A549 (cell line): ENCODE measurements around the gene SCYGR7. TPM values are rescaled to one million over a fixed set of nuclear protein-coding genes. Genes with fewer than 3 reads are reported as not detected.

Experiments
- ATAC-seq, 2 experiments: fragments of 200-7000 bp in 1 of 2; fragments of >200 bp in 1 of 2; cut with Nextera tagmentation in 1 of 2; cut with Tn5 transposase in 1 of 2; 3 replicates each; pipeline versions ENCODE4 v1.8.0 to v1.9.1; 2018 to 2020; ENCODE audit warnings: mild to moderate bottlenecking in 1 of 2, moderate library complexity in 1 of 2
- CTCF ChIA-PET: fragments of 300-600 bp; sonication (Branson Sonifier 250); formaldehyde crosslinking; extraction: SDS; loops from one replicate; lab custom pipeline; 2021; ENCODE audit warnings: antibody characterized with exemption, inconsistent platforms; lab: Yijun Ruan, JAX
- POLR2A ChIA-PET: fragments of 350-600 bp; formaldehyde crosslinking; extraction: SDS; loops from one replicate; lab custom pipeline; 2021; ENCODE audit warnings: antibody characterized with exemption, inconsistent platforms; lab: Yijun Ruan, JAX
- DNase-seq, 2 experiments: peaks; one replicate each; pipeline versions ENCODE4 v3.0.0 to v3.0.0-alpha.2; 2011 to 2016; ENCODE audit warnings: low read depth in 1 of 2, low spot score in 1 of 2
- FAIRE-seq: peaks from 2 replicates; lab custom pipeline; 2011; peaks lifted over from hg19 to GRCh38; lab: Jason Lieb, UNC
- H3K27ac ChIP-seq, 2 experiments: fragments of >200 bp; sonication (Bioruptor Twin); formaldehyde crosslinking; 3 replicates each; pipeline ENCODE4 v1.5.1; 2016 to 2017
- H3K4me1 ChIP-seq: fragments of >200 bp; sonication (Bioruptor Twin); formaldehyde crosslinking; 3 replicates; pipeline ENCODE4 v1.6.1; 2016
- H3K4me2 ChIP-seq: fragments of >200 bp; sonication (Bioruptor Twin); formaldehyde crosslinking; 3 replicates; pipeline ENCODE4 v1.6.1; 2016
- H3K4me3 ChIP-seq: fragments of >200 bp; sonication (Bioruptor Twin); formaldehyde crosslinking; 3 replicates; pipeline ENCODE4 v1.5.1; 2016
- H3K9me3 ChIP-seq: fragments of >200 bp; sonication (Bioruptor Twin); formaldehyde crosslinking; 3 replicates; pipeline ENCODE4 v1.6.1; 2016
- CBX8 ChIP-seq: fragments of 200-600 bp; sonication (generic); IDR thresholded peaks from 2 replicates; pipeline ENCODE4 v1.6.1; 2016
- CHD4 ChIP-seq: fragments of 200-600 bp; sonication (generic); IDR thresholded peaks from 2 replicates; pipeline ENCODE4 v1.6.1; 2016; ENCODE audit warnings: antibody characterized with exemption, mild to moderate bottlenecking, borderline replicate concordance
- EHF ChIP-seq: fragments of 250-450 bp; sonication (Bioruptor Pico); IDR thresholded peaks from 2 replicates; pipeline ENCODE4 v1.5.0; 2020; ENCODE audit warnings: mild to moderate bottlenecking
- ELK1 ChIP-seq: fragments of 150-350 bp; IDR thresholded peaks from 2 replicates; pipeline ENCODE4 v1.6.1; 2014; ENCODE audit warnings: low read depth, mild to moderate bottlenecking, low read length
- FOSL2 ChIP-seq, 2 experiments: fragments of 450-650 bp in 1 of 2; fragments of >200 bp in 1 of 2; sonication (Bioruptor Twin) in 1 of 2; formaldehyde crosslinking; IDR thresholded peaks; 2 replicates each; pipeline versions ENCODE4 v1.5.0 to v1.6.1; 2016 to 2020; ENCODE audit warnings: mild to moderate bottlenecking in 1 of 2, moderate library complexity in 1 of 2
- GATA3 ChIP-seq: IDR thresholded peaks from 2 replicates; pipeline ENCODE4 v1.6.1; 2012; ENCODE audit warnings: borderline replicate concordance
- HES2 ChIP-seq: fragments of >200 bp; sonication (Bioruptor Twin); formaldehyde crosslinking; IDR thresholded peaks from 2 replicates; pipeline ENCODE4 v1.6.1; 2016
- HEYL ChIP-seq: fragments of 250-450 bp; sonication (Bioruptor Pico); IDR thresholded peaks from 2 replicates; pipeline ENCODE4 v1.8.0; 2021; ENCODE audit warnings: mild to moderate bottlenecking, moderate library complexity
- HMGXB4 ChIP-seq: fragments of 250-450 bp; sonication (Bioruptor Pico); IDR thresholded peaks from 2 replicates; pipeline ENCODE4 v1.5.0; 2021; ENCODE audit warnings: mild to moderate bottlenecking, moderate library complexity, borderline replicate concordance
- HOXA7 ChIP-seq: fragments of 250-450 bp; sonication (Bioruptor Pico); IDR thresholded peaks from 2 replicates; pipeline ENCODE4 v1.5.0; 2020; ENCODE audit warnings: mild to moderate bottlenecking, moderate library complexity
- HOXB5 ChIP-seq: fragments of 250-450 bp; sonication (Bioruptor Pico); IDR thresholded peaks from 2 replicates; pipeline ENCODE4 v1.5.0; 2020; ENCODE audit warnings: mild to moderate bottlenecking, moderate library complexity
- JUNB ChIP-seq: fragments of >200 bp; sonication (Bioruptor Twin); formaldehyde crosslinking; IDR thresholded peaks from 2 replicates; pipeline ENCODE4 v1.6.1; 2016
- KDM5A ChIP-seq: fragments of 200-600 bp; sonication (generic); IDR thresholded peaks from 2 replicates; pipeline ENCODE4 v1.6.1; 2016; ENCODE audit warnings: antibody characterized with exemption, mild to moderate bottlenecking
- MAFK ChIP-seq: fragments of 450-650 bp; IDR thresholded peaks from 2 replicates; pipeline ENCODE4 v1.6.1; 2014; ENCODE audit not compliant: partially characterized antibody
- MAX ChIP-seq: IDR thresholded peaks from 2 replicates; pipeline ENCODE4 v1.6.1; 2012
- MYC ChIP-seq: IDR thresholded peaks from 2 replicates; pipeline ENCODE4 v1.6.1; 2012; ENCODE audit warnings: mild to moderate bottlenecking, inconsistent platforms, low read length, improper control_type of control experiment, borderline replicate concordance
- NFE2L2 ChIP-seq: fragments of 150-350 bp; conservative IDR thresholded peaks from 2 replicates; pipeline ENCODE4 v1.6.1; 2014; ENCODE audit warnings: low read length
- NPAS2 ChIP-seq: fragments of 250-450 bp; sonication (Bioruptor Pico); IDR thresholded peaks from 2 replicates; pipeline ENCODE4 v1.8.0; 2022; ENCODE audit warnings: mild to moderate bottlenecking, moderate library complexity, borderline replicate concordance
- NR3C1 ChIP-seq: fragments of >200 bp; sonication (Bioruptor Twin); formaldehyde crosslinking; IDR thresholded peaks from 3 replicates; pipeline ENCODE4 v1.6.1; 2017
- PBX3 ChIP-seq: IDR thresholded peaks from 2 replicates; pipeline ENCODE4 v1.6.1; 2012
- POLR2A ChIP-seq: IDR thresholded peaks from 2 replicates; pipeline ENCODE4 v1.6.1; 2012; ENCODE audit warnings: mild to moderate bottlenecking, low read length
- RAD21 ChIP-seq, 2 experiments: fragments of >200 bp in 1 of 2; sonication (Bioruptor Twin) in 1 of 2; formaldehyde crosslinking in 1 of 2; IDR thresholded peaks in 1 of 2; conservative IDR thresholded peaks in 1 of 2; 2 replicates in 1 of 2; 3 replicates in 1 of 2; pipeline ENCODE4 v1.6.1; 2012 to 2018; ENCODE audit warnings: inconsistent platforms in 1 of 2
- ZC3H11A ChIP-seq: fragments of 450-650 bp; IDR thresholded peaks from 2 replicates; pipeline ENCODE4 v1.6.1; 2014; ENCODE audit warnings: antibody characterized with exemption, mild to moderate bottlenecking
- ZFP36 ChIP-seq: fragments of 450-650 bp; IDR thresholded peaks from 2 replicates; pipeline ENCODE4 v1.6.1; 2014; ENCODE audit warnings: borderline replicate concordance; ENCODE audit not compliant: partially characterized antibody
- ZNF302 ChIP-seq: fragments of 250-450 bp; sonication (Bioruptor Pico); IDR thresholded peaks from 2 replicates; pipeline ENCODE4 v1.9.0; 2021; ENCODE audit warnings: inconsistent platforms, mild to moderate bottlenecking, moderate library complexity
- WGBS: methylation state at CpG from one replicate; pipeline ENCODE4 v1.1.6; 2017; ENCODE audit errors: missing lambda C conversion rate; 5-methylcytosine and 5-hydroxymethylcytosine counted together
- polyA minus RNA-seq: library from RNA; depleted of rRNA, polyadenylated mRNA; stranded (reverse); fragments of >200 nt; gene quantifications from 2 replicates; pipeline ENCODE4 v1.2.3, GENCODE V29; 2011; rRNA and poly(A)+ RNA removed
- polyA plus RNA-seq, 4 experiments: library from polyadenylated mRNA; depleted of rRNA in 3 of 4; stranded (reverse); fragments of >200 nt; fragmentation: RNase III in 1 of 4; extraction: RNeasy Plus Mini Kit Qiagen cat#74134 plus additional on column Dnase treatment in 1 of 4; gene quantifications; 2 replicates in 3 of 4; 3 replicates in 1 of 4; pipeline ENCODE4 v1.2.3, GENCODE V29; 2011 to 2017

The SCYGR7 gene
- not detected in 2 replicates for polyA plus RNA-seq (2011; rRNA removed)
- not detected in 2 replicates for polyA plus RNA-seq (2012; cell fraction: cytosol; rRNA removed)
- not detected in 2 replicates for polyA plus RNA-seq (2012; cell fraction: nucleus; rRNA removed)
- polyA plus RNA-seq (2017; fragmentation: RNase III; extraction: RNeasy Plus Mini Kit Qiagen cat#74134 plus additional on column Dnase treatment) = not detected in 3 replicates
- not detected in 2 replicates for polyA minus RNA-seq

GRCh38 chr2:227728035-227728434 is at the start of gene SCYGR7:
Gene SCYGR7, plus strand, starts transcription at chr2:227728335. Its CDS starts 0 bp downstream, at chr2:227728335.
- no peak within 1 kb of the TSS for H3K27ac ChIP-seq
- DNase-seq = no peak
- no peak for ATAC-seq
- H3K9me3 ChIP-seq = no peaks in the 10 kb centered on the region
- no peak for FAIRE-seq
- TF ChIP-seq POLR2A (no peak), MAFK (no peak), HEYL (CRISPR knock-in tag) (no peak), ZNF302 (no peak), HOXB5 (CRISPR knock-in tag) (no peak)
- no peak within 1 kb of the TSS for H3K4me3 ChIP-seq
- ChIA-PET CTCF (no interaction called here), POLR2A (no interaction called here)
- H3K4me1 ChIP-seq = peaks cover 3% of the 10 kb centered on the region; the same call in 2 of the 3 replicates
- WGBS = 55% methylated on average over 2 of the region's 5 CpGs
- H3K4me2 ChIP-seq = no peak within 1 kb of the TSS

GRCh38 chr2:227684258-227684657 is 43.9 kb upstream of the SCYGR7 start:
- Histone ChIP-seq H3K4me3 (no peak overlapping the region), H3K9me3 (no peaks in the 10 kb centered on the region)
- DNase-seq = no peak
- no peak for TF ChIP-seq KDM5A
- no peak for TF ChIP-seq HOXA7 (CRISPR knock-in tag)
- TF ChIP-seq ELK1 = no peak
- TF ChIP-seq HMGXB4 = no peak
- TF ChIP-seq GATA3 = no peak
- no peak for TF ChIP-seq JUNB
- TF ChIP-seq NFE2L2 = no peak
- no peak for TF ChIP-seq MYC
- TF ChIP-seq PBX3 = no peak
- TF ChIP-seq, all 56 proteins: peak for 0
- ChIA-PET CTCF (interaction anchor here (1.3 kb wide), 1 partner anchor 26 kb away, joined by 3 read pairs; no protein-coding TSS in a partner anchor), POLR2A (no interaction called here)
- FAIRE-seq (no peak), ATAC-seq (no peak)
- Histone ChIP-seq H3K4me1 (no peaks in the 10 kb centered on the region), H3K27ac (no peak overlapping the region), H3K4me2 (no peak overlapping the region)
- WGBS = 66% methylated on average over 5 of the region's 5 CpGs

- no peak for FAIRE-seq
- ATAC-seq = no peak
- no peak overlapping the region for H3K4me2 ChIP-seq
- WGBS = 97% methylated on average over 3 of the region's 3 CpGs
- no peak for DNase-seq
- H3K4me1 ChIP-seq = no peaks in the 10 kb centered on the region
- no peak overlapping the region for H3K27ac ChIP-seq
- H3K9me3 ChIP-seq = no peaks in the 10 kb centered on the region
- ChIA-PET CTCF (no interaction called here), POLR2A (no interaction called here)
- H3K4me3 ChIP-seq = no peak overlapping the region
- no peak for TF ChIP-seq CHD4
- no peak for TF ChIP-seq ZFP36
- TF ChIP-seq RAD21 (conservative IDR thresholded peaks at IDR 0.05 in 1 of 2, IDR thresholded peaks at IDR 0.05 in 1 of 2) = no peak
- TF ChIP-seq ZC3H11A = no peak
- TF ChIP-seq MAFK = no peak
- no peak for TF ChIP-seq PBX3
- TF ChIP-seq MAX = no peak
- TF ChIP-seq HEYL (CRISPR knock-in tag) = no peak
- TF ChIP-seq NPAS2 (CRISPR knock-in tag) = no peak
- TF ChIP-seq HES2 = no peak
- TF ChIP-seq HOXA7 (CRISPR knock-in tag) = no peak
- no peak for TF ChIP-seq ELK1
- TF ChIP-seq FOSL2 (IDR thresholded peaks at IDR 0.05) = no peak
- no peak for TF ChIP-seq FOSL2 (CRISPR knock-in tag; IDR thresholded peaks at IDR 0.05)
- TF ChIP-seq EHF = no peak
- no peak for TF ChIP-seq NR3C1
- TF ChIP-seq CBX8 = no peak
Observed at GRCh38 chr2:227687189-227687588, 40.9 kb upstream of the SCYGR7 start.
